GM12864 (cell line): ENCODE data around the gene AGBL2.

Source experiments
- DNase-seq: peaks from one replicate; pipeline ENCODE4 v3.0.0-alpha.2; 2011; ENCODE audit warnings: low read depth
- H3K4me3 ChIP-seq: 2 replicates; pipeline ENCODE4 v1.5.1; 2011; ENCODE audit warnings: mild to moderate bottlenecking, low read depth, low read length, control low read depth
- TF ChIP-seq, protein P1 (sequence below): IDR thresholded peaks from 2 replicates; pipeline ENCODE4 v1.5.1; 2011; ENCODE audit warnings: low read depth, mild to moderate bottlenecking, moderate library complexity, low read length, control low read depth, inconsistent platforms; ENCODE audit errors: missing control alignments

AGBL2 gene

GRCh38 chr11:47628026-47628425 lies 87.1 kb downstream of the AGBL2 start:
- no peak overlapping the region for H3K4me3 ChIP-seq
- DNase-seq: no peak
- TF ChIP-seq, protein P1, sequence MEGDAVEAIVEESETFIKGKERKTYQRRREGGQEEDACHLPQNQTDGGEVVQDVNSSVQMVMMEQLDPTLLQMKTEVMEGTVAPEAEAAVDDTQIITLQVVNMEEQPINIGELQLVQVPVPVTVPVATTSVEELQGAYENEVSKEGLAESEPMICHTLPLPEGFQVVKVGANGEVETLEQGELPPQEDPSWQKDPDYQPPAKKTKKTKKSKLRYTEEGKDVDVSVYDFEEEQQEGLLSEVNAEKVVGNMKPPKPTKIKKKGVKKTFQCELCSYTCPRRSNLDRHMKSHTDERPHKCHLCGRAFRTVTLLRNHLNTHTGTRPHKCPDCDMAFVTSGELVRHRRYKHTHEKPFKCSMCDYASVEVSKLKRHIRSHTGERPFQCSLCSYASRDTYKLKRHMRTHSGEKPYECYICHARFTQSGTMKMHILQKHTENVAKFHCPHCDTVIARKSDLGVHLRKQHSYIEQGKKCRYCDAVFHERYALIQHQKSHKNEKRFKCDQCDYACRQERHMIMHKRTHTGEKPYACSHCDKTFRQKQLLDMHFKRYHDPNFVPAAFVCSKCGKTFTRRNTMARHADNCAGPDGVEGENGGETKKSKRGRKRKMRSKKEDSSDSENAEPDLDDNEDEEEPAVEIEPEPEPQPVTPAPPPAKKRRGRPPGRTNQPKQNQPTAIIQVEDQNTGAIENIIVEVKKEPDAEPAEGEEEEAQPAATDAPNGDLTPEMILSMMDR: no peak

DNA sequence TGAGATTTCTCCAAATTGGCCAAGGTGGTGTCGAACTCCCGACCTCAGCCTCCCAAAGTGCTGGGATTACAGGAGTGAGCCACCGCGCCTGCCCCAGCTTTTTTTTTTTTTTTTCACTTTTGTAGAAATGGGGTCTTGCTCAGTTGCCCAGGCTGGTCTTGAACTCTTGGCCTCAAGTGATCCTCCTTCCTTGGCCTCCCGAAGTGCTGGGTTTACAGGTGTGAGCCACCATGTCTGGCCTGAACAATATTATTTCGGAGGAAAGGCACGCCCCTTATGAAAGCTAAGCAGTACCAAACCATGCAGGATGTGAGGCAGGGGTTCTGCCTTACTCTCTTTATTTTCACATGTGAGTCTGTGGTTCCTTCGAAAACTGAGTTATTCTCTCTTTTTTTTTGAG lies 88.9 kb downstream of the AGBL2 start:
- DNase-seq: no peak
- TF ChIP-seq, protein P1: no peak
- H3K4me3 ChIP-seq: no peak overlapping the region

DNA sequence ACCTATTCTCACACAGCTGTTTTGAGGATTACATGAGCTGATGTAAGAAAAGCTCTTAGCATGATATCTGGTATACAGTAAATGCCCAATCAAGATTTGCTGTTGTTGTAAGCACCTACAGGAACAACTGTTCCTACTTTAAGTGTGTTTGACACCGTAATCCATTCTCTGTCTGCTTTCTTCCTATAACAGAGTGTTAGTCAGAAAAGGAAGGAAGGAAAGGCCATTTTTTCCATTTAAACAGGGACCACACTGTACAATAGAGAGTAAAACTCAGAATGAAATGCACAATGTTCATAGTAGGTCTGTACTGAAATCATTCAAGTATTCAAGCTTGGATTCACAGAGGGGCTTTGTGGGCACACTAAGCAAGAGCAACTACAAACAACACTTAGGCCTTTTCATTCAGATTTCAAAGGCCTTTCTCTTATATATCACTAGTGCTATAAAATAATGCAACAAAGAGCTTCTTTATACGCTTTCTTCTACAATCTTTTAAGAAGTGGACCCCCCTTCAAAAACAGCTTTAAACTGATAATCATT lies 94.3 kb downstream of the AGBL2 start:
- TF ChIP-seq, protein P1: no peak
- no peak for DNase-seq
- H3K4me3 ChIP-seq: no peak overlapping the region

GRCh38 chr11:47617417-47617809 lies 97.8 kb downstream of the AGBL2 start:
- TF ChIP-seq, protein P1: no peak
- H3K4me3 ChIP-seq: no peak overlapping the region
- DNase-seq: no peak

DNA sequence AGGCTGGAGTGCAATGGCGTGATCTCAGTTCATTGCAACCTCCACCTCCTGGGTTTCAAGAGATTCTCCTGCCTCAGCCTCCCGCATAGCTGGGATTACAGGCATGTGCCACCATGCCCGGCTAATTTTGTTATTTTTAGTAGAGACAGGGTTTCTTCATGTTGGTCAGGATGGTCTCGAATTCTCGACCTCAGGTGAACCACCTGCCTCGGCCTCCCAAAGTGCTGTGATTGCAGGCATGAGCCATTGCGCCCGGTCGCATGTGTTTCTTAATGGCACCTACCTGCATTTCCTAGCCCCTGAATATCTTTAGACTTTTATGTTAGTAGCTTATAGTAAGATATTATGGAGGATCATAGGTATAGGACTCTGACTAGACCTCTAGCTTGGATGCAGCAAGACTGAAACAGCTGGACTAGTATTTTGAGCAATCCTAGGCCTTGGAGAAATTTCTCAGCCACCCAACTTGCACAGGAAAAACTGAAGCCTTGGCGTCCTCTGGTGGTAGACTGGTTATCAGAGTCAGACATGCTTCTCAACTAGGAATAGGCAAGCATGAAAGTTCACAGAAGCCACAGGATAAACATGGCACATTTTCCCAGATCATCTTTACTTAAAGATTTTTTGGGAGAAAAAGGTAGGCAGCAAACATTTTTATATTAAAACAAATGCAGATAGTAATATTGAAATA lies 98.3 kb downstream of the AGBL2 start:
- TF ChIP-seq, protein P1: peak; percentile 71
- DNase-seq: no peak

DNA sequence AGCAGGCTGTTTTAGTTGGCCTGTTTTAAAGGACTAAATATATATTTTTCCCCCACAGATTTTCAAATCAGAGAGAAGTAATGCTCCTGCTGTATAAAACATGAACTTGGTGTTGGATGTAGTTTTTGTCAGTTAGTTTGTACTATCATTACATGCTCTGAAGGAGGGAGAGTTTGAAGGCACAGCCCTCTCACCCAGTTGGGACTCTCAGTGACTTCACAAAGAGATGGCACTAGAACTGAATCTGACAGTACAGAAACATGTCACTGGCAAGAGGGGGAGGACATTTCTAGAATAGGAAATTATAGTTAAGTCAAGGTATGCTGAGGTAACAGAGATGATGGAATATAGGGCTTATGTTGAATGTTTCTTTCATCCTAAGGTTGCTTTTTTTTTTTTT lies 99.9 kb downstream of the AGBL2 start:
- DNase-seq: no peak
- H3K4me3 ChIP-seq: no peak overlapping the region
- TF ChIP-seq, protein P1: no peak

More for the DNA sequence above, 98.3 kb downstream of the AGBL2 start:
- no peak overlapping the region for H3K4me3 ChIP-seq

DNA sequence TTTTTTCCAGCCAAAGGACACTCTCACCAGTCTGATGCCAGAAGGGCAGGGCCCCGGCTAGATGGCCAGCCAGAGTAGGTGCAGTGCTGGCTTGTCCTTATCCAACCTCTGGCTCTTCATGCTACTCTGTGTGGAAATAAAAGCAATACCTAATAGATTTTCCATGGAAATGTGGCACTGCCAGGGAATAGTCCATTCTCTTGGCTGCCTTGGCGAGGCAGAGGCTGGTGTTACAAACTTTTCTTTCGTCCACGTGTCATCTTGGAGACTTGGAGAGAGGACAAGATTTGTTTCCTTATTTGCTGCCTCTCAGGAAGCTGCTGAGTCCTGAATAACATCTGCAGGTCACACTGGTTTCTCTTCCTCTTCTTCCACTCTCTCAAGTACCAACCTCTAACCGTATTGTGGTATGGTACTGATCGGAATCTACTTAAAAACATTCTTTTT lies 103.8 kb downstream of the AGBL2 start:
- no peak overlapping the region for H3K4me3 ChIP-seq
- DNase-seq: peak; percentile 27
- TF ChIP-seq, protein P1: no peak
